Suprapubic skin (tissue), 4 donors: Measurements from ENCODE around the gene ZBTB20. TPM values are rescaled to one million over a fixed set of nuclear protein-coding genes. Genes with fewer than 3 reads are reported as not detected.
"Not testable (repeated sequence)": the region's sequence is repeated elsewhere in the genome, so short reads cannot be mapped to it uniquely, and the experiment has no call there.

Experiments used
- DNase-seq, 2 donors: peaks; one replicate each; pipeline ENCODE4 v3.0.0-alpha.2; 2019; ENCODE audit warnings: low spot score in 2 of 2
- H3K27ac ChIP-seq: fragments of 200-600 bp; sonication (generic); one replicate; pipeline ENCODE4 v1.5.1; 2019
- H3K27me3 ChIP-seq: fragments of 200-600 bp; sonication (generic); one replicate; pipeline ENCODE4 v1.5.1; 2019
- H3K36me3 ChIP-seq: fragments of 200-600 bp; sonication (generic); one replicate; pipeline ENCODE4 v1.5.1; 2019
- H3K4me1 ChIP-seq: fragments of 200-600 bp; sonication (generic); one replicate; pipeline ENCODE4 v1.5.1; 2019
- H3K4me3 ChIP-seq: fragments of 200-600 bp; sonication (generic); one replicate; pipeline ENCODE4 v1.5.1; 2019; ENCODE audit warnings: mild to moderate bottlenecking
- H3K9me3 ChIP-seq: fragments of 200-600 bp; sonication (generic); one replicate; pipeline ENCODE4 v1.5.1; 2019
- EP300 ChIP-seq: sonication (generic); formaldehyde crosslinking; IDR thresholded peaks from one replicate; pipeline ENCODE4 v1.6.1; 2017; ENCODE audit warnings: antibody characterized with exemption
- POLR2A ChIP-seq, 2 donors: fragments of 450-650 bp; IDR thresholded peaks; one replicate each; pipeline ENCODE4 v1.6.1; 2017; ENCODE audit warnings: antibody characterized with exemption in 2 of 2, mild to moderate bottlenecking in 2 of 2, moderate library complexity in 2 of 2
- POLR2AphosphoS5 ChIP-seq, 3 donors: sonication (generic); formaldehyde crosslinking; IDR thresholded peaks; one replicate each; pipeline ENCODE4 v1.6.1; 2017; ENCODE audit warnings: antibody characterized with exemption in 3 of 3
- WGBS: methylation state at CpG from one replicate; pipeline ENCODE4 v1.1.5; 2018; 5-methylcytosine and 5-hydroxymethylcytosine counted together
- total RNA-seq, 4 donors: library from RNA; depleted of rRNA; stranded (reverse); fragments of >200 nt; gene quantifications; one replicate each; pipeline ENCODE4 v1.1.0, GENCODE V29; 2016
- TF ChIP-seq, protein P1 (sequence below), 2 donors: fragments of 200-600 bp in 1 of 2; fragments of 450-650 bp in 1 of 2; sonication (generic) in 1 of 2; IDR thresholded peaks; one replicate each; pipeline ENCODE4 v1.5.1; 2016 to 2019; ENCODE audit warnings: antibody characterized with exemption in 2 of 2, mild to moderate bottlenecking in 1 of 2, moderate library complexity in 1 of 2

The ZBTB20 gene
- total RNA-seq, 4 donors from 2014 or later = 23.6 to 77.2 (median 39.4) TPM

DNA sequence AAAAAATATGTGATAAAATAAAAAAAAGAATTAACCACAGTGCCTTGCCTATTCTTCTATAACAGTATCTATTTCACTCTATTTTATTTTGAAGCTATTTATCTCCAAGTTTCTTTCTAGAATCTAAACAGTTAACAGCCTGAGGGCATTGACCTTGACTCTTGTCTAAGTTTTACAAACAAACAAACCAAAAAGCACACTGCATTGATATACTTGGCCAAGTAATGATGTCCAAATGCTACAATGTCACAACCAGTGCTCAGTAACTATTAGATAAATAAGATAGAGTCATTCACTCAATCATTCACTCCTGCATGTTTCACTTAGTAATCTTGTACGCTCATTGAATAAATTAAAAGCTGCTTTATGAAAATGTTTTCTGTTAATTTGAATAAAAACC lies 466.8 kb downstream of the ZBTB20 start:
- Histone ChIP-seq H3K36me3 (no peaks in the 10 kb centered on the region), H3K9me3 (no peaks in the 10 kb centered on the region), H3K27ac (no peak overlapping the region), H3K4me1 (no peaks in the 10 kb centered on the region), H3K27me3 (no peaks in the 10 kb centered on the region), H3K4me3 (no peak overlapping the region)
- TF ChIP-seq POLR2AphosphoS5 (IDR thresholded peaks at IDR 0.05) = no peak
- no peak for TF ChIP-seq POLR2A (IDR thresholded peaks at IDR 0.05)
- TF ChIP-seq, protein P1, sequence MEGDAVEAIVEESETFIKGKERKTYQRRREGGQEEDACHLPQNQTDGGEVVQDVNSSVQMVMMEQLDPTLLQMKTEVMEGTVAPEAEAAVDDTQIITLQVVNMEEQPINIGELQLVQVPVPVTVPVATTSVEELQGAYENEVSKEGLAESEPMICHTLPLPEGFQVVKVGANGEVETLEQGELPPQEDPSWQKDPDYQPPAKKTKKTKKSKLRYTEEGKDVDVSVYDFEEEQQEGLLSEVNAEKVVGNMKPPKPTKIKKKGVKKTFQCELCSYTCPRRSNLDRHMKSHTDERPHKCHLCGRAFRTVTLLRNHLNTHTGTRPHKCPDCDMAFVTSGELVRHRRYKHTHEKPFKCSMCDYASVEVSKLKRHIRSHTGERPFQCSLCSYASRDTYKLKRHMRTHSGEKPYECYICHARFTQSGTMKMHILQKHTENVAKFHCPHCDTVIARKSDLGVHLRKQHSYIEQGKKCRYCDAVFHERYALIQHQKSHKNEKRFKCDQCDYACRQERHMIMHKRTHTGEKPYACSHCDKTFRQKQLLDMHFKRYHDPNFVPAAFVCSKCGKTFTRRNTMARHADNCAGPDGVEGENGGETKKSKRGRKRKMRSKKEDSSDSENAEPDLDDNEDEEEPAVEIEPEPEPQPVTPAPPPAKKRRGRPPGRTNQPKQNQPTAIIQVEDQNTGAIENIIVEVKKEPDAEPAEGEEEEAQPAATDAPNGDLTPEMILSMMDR (IDR thresholded peaks at IDR 0.05) = no peak
- TF ChIP-seq EP300 = no peak
- no peak for DNase-seq
- WGBS = 89% methylated on average over 1 of the region's 1 CpG

DNA sequence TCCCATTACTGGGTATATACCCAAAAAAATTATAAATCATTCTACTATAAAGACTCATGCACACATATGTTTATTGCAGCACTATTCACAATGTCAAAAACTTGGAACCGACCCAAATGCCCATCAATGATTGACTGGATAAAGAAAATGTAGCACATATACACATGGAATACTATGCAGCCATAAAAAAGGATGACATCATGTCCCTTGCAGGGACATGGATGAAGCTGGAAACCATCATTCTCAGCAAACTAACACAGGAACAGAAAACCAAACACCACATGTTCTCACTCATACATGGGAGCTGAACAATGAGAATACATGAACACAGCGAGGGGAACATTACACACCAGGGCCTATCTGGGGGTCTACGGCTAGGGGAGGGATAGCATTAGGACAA lies 467.3 kb downstream of the ZBTB20 start:
- not testable (repeated sequence) for H3K4me1 ChIP-seq, H3K36me3 ChIP-seq, H3K4me3 ChIP-seq, DNase-seq, H3K27ac ChIP-seq, H3K27me3 ChIP-seq, H3K9me3 ChIP-seq
- 96% methylated on average over 3 of the region's 3 CpGs for WGBS

DNA sequence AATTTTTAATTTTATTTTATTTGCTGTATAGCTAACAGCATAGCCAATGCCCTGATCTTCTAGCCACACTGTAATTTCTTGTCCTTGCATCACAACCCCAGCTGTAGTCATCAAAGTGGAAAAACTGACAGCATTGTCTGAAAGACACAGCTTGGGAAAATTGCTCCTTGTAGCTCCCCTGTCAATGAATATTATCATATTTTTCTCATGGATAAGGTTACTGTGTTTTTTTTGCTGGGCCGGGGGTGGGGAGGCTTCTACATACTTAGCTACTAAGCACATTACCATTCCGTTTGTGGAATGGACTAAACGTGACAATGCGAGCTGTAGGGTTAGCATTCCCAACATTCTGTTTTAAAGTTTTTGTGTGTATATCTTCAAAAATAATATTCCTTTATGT lies 472.0 kb downstream of the ZBTB20 start:
- Histone ChIP-seq H3K36me3 (no peaks in the 10 kb centered on the region), H3K9me3 (no peaks in the 10 kb centered on the region), H3K27ac (no peak overlapping the region), H3K27me3 (no peaks in the 10 kb centered on the region), H3K4me3 (no peak overlapping the region), H3K4me1 (no peaks in the 10 kb centered on the region)
- TF ChIP-seq POLR2AphosphoS5 (IDR thresholded peaks at IDR 0.05) (no peak), EP300 (no peak)
- TF ChIP-seq, protein P1 (IDR thresholded peaks at IDR 0.05) = no peak
- DNase-seq = no peak
- WGBS = 82% methylated on average over 4 of the region's 4 CpGs

DNA sequence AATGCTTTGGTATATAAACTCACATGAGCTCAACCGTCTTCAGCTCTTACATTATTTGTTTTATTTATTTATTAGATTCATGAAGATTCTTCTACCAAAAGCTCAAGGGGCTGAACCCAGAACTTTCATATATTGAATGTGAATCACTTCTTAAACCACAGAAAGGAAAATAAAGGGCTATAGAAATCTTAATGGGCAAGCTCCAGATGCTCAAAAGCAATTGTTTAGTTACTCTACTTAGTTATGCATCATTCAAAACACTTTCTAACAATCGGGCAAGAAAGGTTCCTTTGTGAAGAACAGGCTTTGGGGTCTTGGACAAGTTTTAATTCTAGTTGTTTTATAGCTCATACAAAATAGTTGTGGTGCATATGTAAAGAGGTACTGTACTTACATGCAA lies 473.1 kb downstream of the ZBTB20 start:
- no peak overlapping the region for H3K27ac ChIP-seq
- 87% methylated on average over 2 of the region's 2 CpGs for WGBS
- TF ChIP-seq EP300 = no peak
- TF ChIP-seq, protein P1 (IDR thresholded peaks at IDR 0.05) = no peak
- no peak for TF ChIP-seq POLR2AphosphoS5 (IDR thresholded peaks at IDR 0.05)
- TF ChIP-seq POLR2A (IDR thresholded peaks at IDR 0.05) = no peak
- H3K36me3 ChIP-seq = no peaks in the 10 kb centered on the region
- no peak for DNase-seq
- H3K27me3 ChIP-seq = no peaks in the 10 kb centered on the region
- H3K4me3 ChIP-seq = no peak overlapping the region
- H3K4me1 ChIP-seq = no peaks in the 10 kb centered on the region
- H3K9me3 ChIP-seq = no peaks in the 10 kb centered on the region

DNA sequence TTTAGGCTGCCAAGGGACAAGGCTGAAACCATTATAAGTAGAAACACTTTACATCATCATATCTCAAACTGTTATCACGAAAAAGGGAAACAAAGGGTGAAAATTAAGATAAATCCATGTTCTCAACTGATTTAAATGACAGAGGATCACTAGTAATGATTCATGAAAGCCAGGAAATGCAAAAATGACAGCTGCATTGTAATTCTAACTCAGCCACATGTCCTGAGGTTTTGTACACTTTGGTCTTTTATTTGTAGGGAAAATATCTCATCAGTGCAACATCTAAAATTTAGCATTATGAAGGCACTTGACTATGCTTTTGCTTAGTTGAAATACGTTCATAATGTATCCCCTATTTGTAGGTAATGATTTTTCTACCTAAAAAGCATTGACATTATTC lies 473.6 kb downstream of the ZBTB20 start:
- WGBS = 80% methylated on average over 2 of the region's 2 CpGs
- H3K9me3 ChIP-seq = no peaks in the 10 kb centered on the region
- no peaks in the 10 kb centered on the region for H3K4me1 ChIP-seq
- no peaks in the 10 kb centered on the region for H3K27me3 ChIP-seq
- H3K36me3 ChIP-seq = no peaks in the 10 kb centered on the region
- TF ChIP-seq EP300 (no peak), POLR2AphosphoS5 (IDR thresholded peaks at IDR 0.05) (no peak), POLR2A (IDR thresholded peaks at IDR 0.05) (no peak)
- TF ChIP-seq, protein P1 (IDR thresholded peaks at IDR 0.05) = no peak
- no peak overlapping the region for H3K27ac ChIP-seq
- H3K4me3 ChIP-seq = no peak overlapping the region
- DNase-seq = no peak

DNA sequence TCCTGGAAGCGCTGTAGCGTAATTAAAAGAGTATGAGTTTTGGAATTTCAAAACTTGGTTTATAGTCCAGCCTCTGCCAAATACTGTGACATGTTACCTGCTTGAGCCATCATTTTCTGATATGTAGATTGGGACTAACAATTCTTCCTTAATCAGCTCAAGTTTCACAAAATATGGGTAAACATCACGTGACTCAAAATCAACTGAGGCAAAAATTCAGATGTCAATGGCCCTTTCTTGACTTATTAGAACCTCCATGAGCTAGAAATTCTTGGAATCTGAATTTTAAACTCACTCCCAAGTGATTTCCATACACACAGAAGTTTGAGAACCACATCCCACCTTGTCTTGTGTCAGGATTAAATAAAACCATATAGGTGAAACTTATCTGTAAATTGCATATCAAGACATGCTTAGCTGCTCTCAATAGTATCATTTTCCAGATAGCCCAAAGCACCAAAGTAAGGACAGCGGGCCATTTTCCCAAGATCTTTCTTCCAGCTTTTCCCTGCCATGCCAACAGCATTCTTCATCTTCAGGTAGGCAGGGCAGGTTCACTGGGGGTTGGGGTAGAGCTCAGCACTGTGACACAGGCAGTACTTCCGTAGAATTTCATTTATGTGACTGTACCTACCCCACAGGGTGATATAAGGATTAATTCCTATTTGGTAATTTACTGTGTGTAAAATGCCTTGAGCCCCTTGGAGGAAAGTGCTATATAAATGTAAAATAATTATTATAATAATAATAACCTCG lies 474.2 kb downstream of the ZBTB20 start:
- Histone ChIP-seq H3K27me3 (no peaks in the 10 kb centered on the region), H3K4me3 (no peak overlapping the region), H3K9me3 (no peaks in the 10 kb centered on the region), H3K4me1 (no peaks in the 10 kb centered on the region), H3K27ac (no peak overlapping the region), H3K36me3 (no peaks in the 10 kb centered on the region)
- 94% methylated on average over 6 of the region's 6 CpGs for WGBS
- TF ChIP-seq POLR2A (IDR thresholded peaks at IDR 0.05) (no peak), EP300 (no peak), POLR2AphosphoS5 (IDR thresholded peaks at IDR 0.05) (no peak)
- TF ChIP-seq, protein P1 (IDR thresholded peaks at IDR 0.05) = no peak
- DNase-seq = no peak
